WTC11 (cell line): ENCODE measurements around the gene WDR26.

Source experiments
- CTCF ChIP-seq: fragments of 200-600 bp; IDR thresholded peaks from 2 replicates; pipeline ENCODE4 v1.8.0; 2022; ENCODE audit warnings: antibody characterized with exemption
- GABPB1 ChIP-seq: sonication (generic); formaldehyde crosslinking; IDR thresholded peaks from 2 replicates; pipeline ENCODE4 v1.8.1; 2023; ENCODE audit warnings: mild to moderate bottlenecking, missing genetic modification reagents

GRCh38 chr1:224447971-224448370, 13.4 kb upstream of the WDR26 start:
- no peak for TF ChIP-seq CTCF
- no peak for TF ChIP-seq GABPB1
